ENCODE measurements around the gene PLD3.

DNA sequence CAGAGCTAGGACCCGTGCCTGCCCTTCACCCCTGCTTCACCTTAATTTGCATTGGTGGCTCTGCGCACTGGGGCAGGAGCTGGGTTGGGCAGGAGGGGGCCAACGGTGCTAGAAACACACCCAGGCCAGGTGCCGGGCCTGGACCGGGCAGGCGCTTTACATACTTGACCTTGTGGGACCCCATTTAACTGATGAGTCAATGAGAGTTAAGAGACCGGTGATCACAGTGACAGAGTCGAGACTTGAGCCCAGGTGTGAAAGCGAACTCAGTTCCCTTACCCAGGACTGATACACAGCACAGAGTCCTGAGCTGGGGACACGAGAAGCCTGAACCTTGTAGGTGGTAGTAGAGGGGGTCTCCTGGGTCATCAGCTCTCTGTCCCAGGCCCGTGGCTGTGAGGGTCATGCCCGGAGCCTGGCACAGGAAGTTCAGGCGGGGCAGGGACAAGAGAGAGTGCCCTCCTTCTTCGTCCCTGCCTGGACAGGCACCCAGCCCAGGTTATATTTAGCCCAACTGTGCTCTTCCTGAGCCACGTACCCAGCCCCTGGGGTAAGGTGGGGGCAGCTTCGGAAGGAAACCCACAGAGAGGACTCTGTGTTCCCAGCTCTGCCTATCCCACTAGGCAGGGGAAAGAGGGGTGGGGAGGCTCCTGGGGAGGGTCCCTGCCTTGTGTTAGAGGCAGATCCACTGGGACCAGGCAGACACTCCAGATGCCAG, 62.8 kb downstream of the PLD3 start:
- TF ChIP-seq, protein P1, sequence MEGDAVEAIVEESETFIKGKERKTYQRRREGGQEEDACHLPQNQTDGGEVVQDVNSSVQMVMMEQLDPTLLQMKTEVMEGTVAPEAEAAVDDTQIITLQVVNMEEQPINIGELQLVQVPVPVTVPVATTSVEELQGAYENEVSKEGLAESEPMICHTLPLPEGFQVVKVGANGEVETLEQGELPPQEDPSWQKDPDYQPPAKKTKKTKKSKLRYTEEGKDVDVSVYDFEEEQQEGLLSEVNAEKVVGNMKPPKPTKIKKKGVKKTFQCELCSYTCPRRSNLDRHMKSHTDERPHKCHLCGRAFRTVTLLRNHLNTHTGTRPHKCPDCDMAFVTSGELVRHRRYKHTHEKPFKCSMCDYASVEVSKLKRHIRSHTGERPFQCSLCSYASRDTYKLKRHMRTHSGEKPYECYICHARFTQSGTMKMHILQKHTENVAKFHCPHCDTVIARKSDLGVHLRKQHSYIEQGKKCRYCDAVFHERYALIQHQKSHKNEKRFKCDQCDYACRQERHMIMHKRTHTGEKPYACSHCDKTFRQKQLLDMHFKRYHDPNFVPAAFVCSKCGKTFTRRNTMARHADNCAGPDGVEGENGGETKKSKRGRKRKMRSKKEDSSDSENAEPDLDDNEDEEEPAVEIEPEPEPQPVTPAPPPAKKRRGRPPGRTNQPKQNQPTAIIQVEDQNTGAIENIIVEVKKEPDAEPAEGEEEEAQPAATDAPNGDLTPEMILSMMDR (IDR thresholded peaks at IDR 0.05): no peak
- no peak for TF ChIP-seq POLR2A (IDR thresholded peaks at IDR 0.05)
